GM12892 (cell line): ENCODE data around the gene FBXW7.

ENCODE experiments used
- POLR2A ChIP-seq: IDR thresholded peaks from 2 replicates; pipeline ENCODE4 v1.6.1; 2011; ENCODE audit warnings: low read depth, low read length, control low read depth
- POLR2AphosphoS5 ChIP-seq: IDR thresholded peaks from 2 replicates; pipeline ENCODE4 v1.6.1; 2011; ENCODE audit warnings: low read depth, low read length, control low read depth
- TAF1 ChIP-seq: IDR thresholded peaks from 2 replicates; pipeline ENCODE4 v1.6.1; 2011; ENCODE audit warnings: low read depth, mild to moderate bottlenecking, control low read depth, low read length, borderline replicate concordance

GRCh38 chr4:152372444-152372843 is 163.4 kb downstream of the FBXW7 start:
- no peak for TF ChIP-seq POLR2A
- TF ChIP-seq POLR2AphosphoS5: no peak
- no peak for TF ChIP-seq TAF1
